Measurements from ENCODE around the gene CLPSL1.

Gene CLPSL1

DNA sequence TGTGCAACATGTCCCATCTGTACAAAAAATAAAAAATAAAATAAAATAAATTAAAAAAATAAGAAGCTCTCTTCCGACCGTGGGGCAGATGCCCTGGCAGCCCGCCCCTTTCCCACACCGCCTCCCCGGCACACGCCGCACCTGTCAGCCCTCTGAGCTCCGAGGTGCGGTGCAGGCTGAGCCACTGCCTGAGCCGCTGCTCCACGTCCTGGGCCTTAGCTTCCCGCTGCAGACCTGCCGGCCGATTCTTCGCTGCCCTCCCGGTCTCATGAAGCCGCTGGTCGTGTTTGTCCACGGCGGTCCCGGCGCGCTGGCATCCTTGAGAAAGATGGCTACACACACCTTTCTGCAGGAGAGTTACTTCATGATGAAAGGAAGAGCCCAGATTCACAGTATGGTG lies 15.1 kb upstream of the CLPSL1 start:
- Histone ChIP-seq H3K4me1 (ENCODE audit: insufficient read depth, insufficient read length) (no peaks in the 10 kb centered on the region), H3K4me3 (ENCODE audit: insufficient read length, low read depth) (no peak overlapping the region), H3K27me3 (ENCODE audit: insufficient read depth, insufficient read length) (no peaks in the 10 kb centered on the region), H3K9me3 (ENCODE audit: insufficient read depth, low read length) (no peaks in the 10 kb centered on the region), H3K36me3 (ENCODE audit: insufficient read depth, insufficient read length, low read length) (no peaks in the 10 kb centered on the region), H3K9ac (ENCODE audit: insufficient read length, low read depth) (no peak overlapping the region)
- TF ChIP-seq SUZ12 (IDR thresholded peaks at IDR 0.05; ENCODE audit: extremely low read depth, insufficient read depth, insufficient read length) (no peak), YY1 (IDR thresholded peaks at IDR 0.05; ENCODE audit: insufficient read depth, insufficient read length) (no peak), ZNF274 (IDR thresholded peaks at IDR 0.05; ENCODE audit: low read depth, low read length) (no peak)
- no peak for DNase-seq (ENCODE audit: low read depth, low spot score)

DNA sequence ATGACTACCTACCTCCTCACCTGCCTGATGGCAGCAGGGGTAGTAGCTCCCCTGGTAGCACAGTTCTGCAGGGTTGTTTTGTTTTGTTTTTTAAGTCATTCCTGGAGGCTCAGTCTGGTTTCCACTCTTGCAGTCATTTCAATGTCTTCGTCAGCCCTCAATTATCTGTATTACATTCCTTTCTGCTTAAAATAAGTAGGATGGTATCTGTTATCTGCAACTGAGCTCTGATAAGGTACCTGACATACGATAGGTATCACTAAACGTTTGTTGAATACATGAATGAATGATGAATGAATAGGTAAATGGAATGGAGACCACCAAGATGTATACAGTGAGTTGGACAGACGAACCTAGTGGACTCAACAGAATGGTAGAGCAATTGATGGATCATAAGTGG lies 11.6 kb upstream of the CLPSL1 start:
- H3K27me3 ChIP-seq (ENCODE audit: insufficient read depth, insufficient read length) = no peaks in the 10 kb centered on the region
- H3K9me3 ChIP-seq (ENCODE audit: insufficient read depth, low read length) = no peaks in the 10 kb centered on the region
- DNase-seq (ENCODE audit: low read depth, low spot score) = no peak
- H3K4me3 ChIP-seq (ENCODE audit: insufficient read length, low read depth) = no peak overlapping the region
- no peak for TF ChIP-seq ZNF274 (IDR thresholded peaks at IDR 0.05; ENCODE audit: low read depth, low read length)
- TF ChIP-seq SUZ12 (IDR thresholded peaks at IDR 0.05; ENCODE audit: extremely low read depth, insufficient read depth, insufficient read length) = no peak
- TF ChIP-seq YY1 (IDR thresholded peaks at IDR 0.05; ENCODE audit: insufficient read depth, insufficient read length) = no peak
- H3K4me1 ChIP-seq (ENCODE audit: insufficient read depth, insufficient read length) = peaks cover 5% of the 10 kb centered on the region
- H3K36me3 ChIP-seq (ENCODE audit: insufficient read depth, insufficient read length, low read length) = no peaks in the 10 kb centered on the region
- H3K9ac ChIP-seq (ENCODE audit: insufficient read length, low read depth) = no peak overlapping the region

DNA sequence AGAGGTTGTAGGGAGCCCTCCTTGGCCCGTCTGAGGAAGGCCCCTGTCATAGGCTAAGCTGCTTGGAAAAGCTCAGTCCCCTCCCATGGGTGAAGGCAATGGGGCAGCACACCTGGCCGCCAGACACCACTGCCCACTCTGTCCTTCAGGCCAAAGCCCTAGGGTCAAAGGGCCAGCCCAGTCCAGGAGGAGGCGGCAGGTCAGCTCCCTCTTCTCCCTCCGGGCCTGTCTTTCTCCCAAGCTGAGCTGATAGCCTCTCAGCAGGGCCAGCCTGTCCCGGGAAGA lies 9.5 kb upstream of the CLPSL1 start:
- DNase-seq (ENCODE audit: low read depth, low spot score) = no peak
- H3K9ac ChIP-seq (ENCODE audit: insufficient read length, low read depth) = no peak overlapping the region
- no peaks in the 10 kb centered on the region for H3K36me3 ChIP-seq (ENCODE audit: insufficient read depth, insufficient read length, low read length)
- TF ChIP-seq ZNF274 (IDR thresholded peaks at IDR 0.05; ENCODE audit: low read depth, low read length) (no peak), YY1 (IDR thresholded peaks at IDR 0.05; ENCODE audit: insufficient read depth, insufficient read length) (no peak), SUZ12 (IDR thresholded peaks at IDR 0.05; ENCODE audit: extremely low read depth, insufficient read depth, insufficient read length) (no peak)
- H3K4me3 ChIP-seq (ENCODE audit: insufficient read length, low read depth) = no peak overlapping the region
- H3K4me1 ChIP-seq (ENCODE audit: insufficient read depth, insufficient read length) = peaks cover 5% of the 10 kb centered on the region
- H3K9me3 ChIP-seq (ENCODE audit: insufficient read depth, low read length) = no peaks in the 10 kb centered on the region
- no peaks in the 10 kb centered on the region for H3K27me3 ChIP-seq (ENCODE audit: insufficient read depth, insufficient read length)

GRCh38 chr6:35774116-35774794 lies 6.6 kb upstream of the CLPSL1 start:
- no peaks in the 10 kb centered on the region for H3K9me3 ChIP-seq (ENCODE audit: insufficient read depth, low read length)
- TF ChIP-seq ZNF274 (IDR thresholded peaks at IDR 0.05; ENCODE audit: low read depth, low read length) = no peak
- TF ChIP-seq YY1 (IDR thresholded peaks at IDR 0.05; ENCODE audit: insufficient read depth, insufficient read length) = no peak
- no peak for TF ChIP-seq SUZ12 (IDR thresholded peaks at IDR 0.05; ENCODE audit: extremely low read depth, insufficient read depth, insufficient read length)

DNA sequence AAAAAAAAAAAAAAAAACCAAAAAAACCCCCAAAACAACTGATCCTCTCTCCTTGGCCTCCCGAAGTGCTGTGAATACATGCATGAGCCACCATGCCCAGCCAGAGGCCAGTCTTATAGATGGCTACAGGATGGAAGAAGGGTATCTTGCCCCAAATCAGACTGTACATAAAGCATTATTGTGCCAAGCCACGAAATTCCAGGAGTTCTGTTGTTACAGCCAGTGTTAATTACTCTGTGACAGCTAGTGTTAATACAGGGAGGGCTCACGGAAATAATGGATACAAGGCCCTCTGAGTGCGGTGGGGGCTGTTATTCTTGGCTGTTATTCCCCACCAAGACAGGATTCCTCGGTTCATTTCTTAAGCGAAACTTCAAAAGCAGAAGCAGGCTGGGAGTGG lies 5.8 kb upstream of the CLPSL1 start:
- Histone ChIP-seq H3K9ac (ENCODE audit: insufficient read length, low read depth) (no peak overlapping the region), H3K4me1 (ENCODE audit: insufficient read depth, insufficient read length) (peaks cover 5% of the 10 kb centered on the region), H3K36me3 (ENCODE audit: insufficient read depth, insufficient read length, low read length) (no peaks in the 10 kb centered on the region), H3K27me3 (ENCODE audit: insufficient read depth, insufficient read length) (peaks cover 3% of the 10 kb centered on the region), H3K4me3 (ENCODE audit: insufficient read length, low read depth) (no peak overlapping the region), H3K9me3 (ENCODE audit: insufficient read depth, low read length) (no peaks in the 10 kb centered on the region)
- TF ChIP-seq ZNF274 (IDR thresholded peaks at IDR 0.05; ENCODE audit: low read depth, low read length) (no peak), YY1 (IDR thresholded peaks at IDR 0.05; ENCODE audit: insufficient read depth, insufficient read length) (no peak), SUZ12 (IDR thresholded peaks at IDR 0.05; ENCODE audit: extremely low read depth, insufficient read depth, insufficient read length) (no peak)
- DNase-seq (ENCODE audit: low read depth, low spot score) = no peak

More at GRCh38 chr6:35774116-35774794, 6.6 kb upstream of the CLPSL1 start:
- Histone ChIP-seq H3K4me1 (ENCODE audit: insufficient read depth, insufficient read length) (peaks cover 5% of the 10 kb centered on the region), H3K9ac (ENCODE audit: insufficient read length, low read depth) (no peak overlapping the region), H3K27me3 (ENCODE audit: insufficient read depth, insufficient read length) (peaks cover 3% of the 10 kb centered on the region), H3K36me3 (ENCODE audit: insufficient read depth, insufficient read length, low read length) (no peaks in the 10 kb centered on the region), H3K4me3 (ENCODE audit: insufficient read length, low read depth) (no peak overlapping the region)
- DNase-seq (ENCODE audit: low read depth, low spot score) = no peak

GRCh38 chr6:35776364-35777215 lies 4.2 kb upstream of the CLPSL1 start, which contains the start of gene CLPSL2:
Gene CLPSL2 (plus strand): TSS chr6:35776598. CDS start chr6:35776619, 21 bp downstream.
- DNase-seq (ENCODE audit: low read depth, low spot score) = no peak
- H3K4me3 ChIP-seq (ENCODE audit: insufficient read length, low read depth) = peak within 1 kb of the TSS; percentile 40

More at GRCh38 chr6:35776364-35777215, 4.2 kb upstream of the CLPSL1 start, which contains the start of gene CLPSL2:
- H3K9me3 ChIP-seq (ENCODE audit: insufficient read depth, low read length) = no peaks in the 10 kb centered on the region
- no peaks in the 10 kb centered on the region for H3K36me3 ChIP-seq (ENCODE audit: insufficient read depth, insufficient read length, low read length)
- peaks cover 3% of the 10 kb centered on the region for H3K27me3 ChIP-seq (ENCODE audit: insufficient read depth, insufficient read length)
- peak within 1 kb of the TSS; percentile 70 for H3K9ac ChIP-seq (ENCODE audit: insufficient read length, low read depth)
- H3K4me1 ChIP-seq (ENCODE audit: insufficient read depth, insufficient read length) = peaks cover 5% of the 10 kb centered on the region
- TF ChIP-seq ZNF274 (IDR thresholded peaks at IDR 0.05; ENCODE audit: low read depth, low read length) (no peak), YY1 (IDR thresholded peaks at IDR 0.05; ENCODE audit: insufficient read depth, insufficient read length) (no peak), SUZ12 (IDR thresholded peaks at IDR 0.05; ENCODE audit: extremely low read depth, insufficient read depth, insufficient read length) (no peak)

All from NT2/D1 (cell line).